Stimulated activated CD8-positive, alpha-beta memory T cell treated with anti-CD3 and anti-CD28 coated beads, Interleukin-4, amount 100 ng/mL, for 4 hours (primary cell): ENCODE results near the gene NFS1.
"Not testable (repeated sequence)": the region's sequence is repeated elsewhere in the genome, so short reads cannot be mapped to it uniquely, and the experiment has no call there.

Experiments
- DNase-seq, 2 donors: peaks; one replicate each; pipeline ENCODE4 v3.0.0-alpha.2; 2020; ENCODE audit warnings: low read depth in 2 of 2, low spot score in 1 of 2

The NFS1 gene

DNA sequence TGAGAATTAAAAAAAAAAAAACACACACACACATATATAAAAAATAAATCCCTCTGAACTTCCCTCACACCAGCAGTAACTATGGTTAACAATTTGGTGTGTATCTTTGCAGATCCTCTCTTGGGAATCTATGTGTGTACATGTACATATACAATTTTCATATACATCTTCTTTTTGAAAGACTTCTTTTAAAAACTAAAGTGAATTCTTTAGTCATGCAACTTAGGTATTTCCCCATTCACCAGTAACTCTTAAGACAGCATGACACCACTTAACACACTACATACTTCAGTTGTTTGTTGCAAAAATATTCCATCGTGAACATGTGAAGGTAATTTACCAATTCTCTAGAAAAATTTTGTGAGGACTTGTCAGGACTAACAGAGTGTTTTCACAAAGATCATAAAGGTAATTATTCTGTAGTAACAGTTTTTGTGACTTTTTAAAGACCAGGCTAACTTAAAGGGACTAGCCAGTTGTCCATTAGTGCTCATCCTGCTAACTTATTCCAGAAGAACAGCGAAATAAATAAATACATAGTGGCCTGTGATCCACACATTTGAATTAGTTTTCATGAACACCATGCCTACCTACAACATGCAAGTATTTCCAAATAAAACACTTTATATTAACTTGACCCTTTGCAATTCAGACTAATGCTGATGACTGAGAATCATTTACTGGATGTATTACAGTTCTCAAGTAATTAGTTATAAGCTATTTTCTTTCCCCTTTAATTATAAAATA is 30.9 kb upstream of the NFS1 start:
- no peak for DNase-seq

- no peak for DNase-seq
Measured at GRCh38 chr20:35729283-35729807, 30.2 kb upstream of the NFS1 start.

DNA sequence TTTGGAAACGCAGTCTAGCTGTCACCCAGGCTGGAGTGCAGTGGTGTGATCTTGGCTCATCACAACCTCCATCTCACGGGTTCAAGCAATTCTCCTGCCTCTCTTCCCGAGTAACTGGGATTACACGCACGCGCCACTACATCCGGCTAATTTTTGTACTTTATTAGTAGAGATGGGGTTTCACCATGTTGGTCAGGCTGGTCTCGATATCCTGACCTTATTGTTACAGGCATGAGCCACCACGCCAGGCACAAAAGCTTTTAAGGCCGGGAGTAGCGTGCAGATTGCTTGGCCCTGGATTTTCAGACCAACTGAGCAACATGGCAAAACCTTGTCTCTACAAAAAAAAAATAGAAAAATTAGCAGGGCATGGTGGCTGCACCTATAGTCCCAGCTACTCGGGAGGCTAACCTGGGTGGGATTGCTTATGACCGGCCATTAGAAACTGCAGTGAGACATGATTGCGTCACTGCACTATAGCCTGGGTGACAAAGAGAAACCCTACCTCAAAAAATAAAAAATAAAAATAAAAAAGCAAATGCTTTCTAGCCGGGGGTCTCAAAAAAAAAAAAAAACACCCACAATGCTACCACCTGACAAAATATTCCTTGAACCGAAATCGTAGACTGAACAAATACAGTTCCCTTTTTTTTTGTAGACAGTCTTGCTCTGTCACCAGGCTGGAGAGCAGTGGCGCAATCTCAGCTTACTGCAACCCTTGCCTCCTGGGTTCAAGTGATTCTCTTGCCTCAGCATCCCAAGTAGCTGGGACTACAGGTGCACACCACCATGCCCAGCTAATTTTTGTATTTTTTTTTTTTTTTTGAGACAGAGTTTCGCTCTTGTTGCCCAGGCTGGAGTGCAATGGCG is 27.9 kb upstream of the NFS1 start:
- DNase-seq: no peak

- no peak for DNase-seq
Measured at GRCh38 chr20:35724321-35725230, 25.4 kb upstream of the NFS1 start.

GRCh38 chr20:35723652-35724320 is 24.6 kb upstream of the NFS1 start:
- not testable (repeated sequence) for DNase-seq

DNA sequence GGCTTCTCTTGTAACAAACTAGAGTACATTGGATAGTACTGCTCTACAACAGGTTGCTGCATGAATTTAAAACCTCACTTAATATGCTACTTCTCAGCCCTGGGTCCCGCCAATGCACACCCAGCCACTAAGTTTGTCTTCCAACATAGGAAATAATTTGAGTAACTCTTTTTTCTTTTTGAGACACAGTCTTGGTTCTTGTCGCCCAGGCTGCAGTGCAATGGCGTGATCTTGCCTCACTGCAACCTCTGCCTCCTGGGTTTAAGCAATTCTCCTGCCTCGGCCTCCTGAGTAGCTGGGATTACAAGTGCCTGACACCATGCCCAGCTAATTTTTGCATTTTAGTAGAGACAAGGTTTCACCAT is 24.1 kb upstream of the NFS1 start:
- not testable (repeated sequence) for DNase-seq

DNA sequence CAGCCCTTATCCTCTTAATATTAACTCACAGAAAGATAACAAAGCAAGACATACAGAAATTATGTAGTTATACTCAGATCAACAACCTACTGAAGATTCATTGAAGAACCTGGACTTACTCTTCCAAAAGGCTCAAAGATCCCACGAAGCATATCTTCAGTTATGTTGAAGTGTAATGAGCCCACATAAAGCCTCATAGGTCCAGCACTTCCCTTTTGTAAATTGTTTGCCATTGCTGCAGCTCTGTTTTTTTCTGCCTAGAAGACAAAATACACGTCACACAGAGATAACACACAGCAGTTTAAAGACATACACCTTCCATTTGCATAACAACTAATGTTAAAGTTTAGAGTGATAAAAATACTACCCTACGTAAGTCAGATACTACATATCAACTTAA is 22.5 kb upstream of the NFS1 start:
- DNase-seq: no peak

DNA sequence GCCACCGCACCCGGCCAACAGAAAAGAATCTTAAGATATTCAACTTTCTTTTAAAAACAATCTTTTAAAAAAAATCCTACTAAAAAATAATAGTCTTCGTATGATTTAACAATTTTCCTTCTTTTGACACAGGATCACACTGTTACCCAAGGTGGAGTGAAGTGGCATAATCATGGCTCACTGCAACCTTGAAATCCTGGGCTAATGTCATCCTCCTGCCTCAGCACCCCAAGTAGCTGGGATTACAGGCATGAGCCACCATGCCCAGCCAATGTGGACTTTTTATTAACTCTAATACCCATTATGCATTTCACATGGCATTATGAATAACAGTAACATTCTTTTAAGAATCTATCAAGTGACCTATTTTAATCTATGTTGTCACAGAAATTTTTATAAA is 22.1 kb upstream of the NFS1 start:
- DNase-seq: no peak

- no peak for DNase-seq
Measured at GRCh38 chr20:35720165-35721123, 21.3 kb upstream of the NFS1 start.

DNA sequence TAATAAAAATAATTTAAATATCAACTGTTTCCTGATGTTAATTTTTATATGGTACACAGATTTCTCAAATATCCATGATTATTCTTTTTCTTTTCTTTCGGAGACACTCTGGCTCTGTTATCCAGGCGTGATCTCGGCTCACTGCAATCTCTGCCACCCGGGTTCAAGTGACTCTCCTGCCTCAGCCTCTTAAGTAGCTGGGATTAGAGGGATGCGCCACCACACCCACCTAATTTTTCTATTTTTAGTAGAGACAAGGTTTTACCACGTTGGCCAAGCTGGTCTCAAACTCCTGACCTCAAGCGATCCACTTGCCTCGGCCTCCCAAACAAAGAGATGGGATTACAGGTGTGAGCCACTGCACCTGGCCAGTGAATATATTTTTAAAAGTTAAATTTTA is 20.6 kb upstream of the NFS1 start:
- DNase-seq: no peak

- DNase-seq: no peak
Measured at GRCh38 chr20:35718972-35719635, 20.0 kb upstream of the NFS1 start.

DNA sequence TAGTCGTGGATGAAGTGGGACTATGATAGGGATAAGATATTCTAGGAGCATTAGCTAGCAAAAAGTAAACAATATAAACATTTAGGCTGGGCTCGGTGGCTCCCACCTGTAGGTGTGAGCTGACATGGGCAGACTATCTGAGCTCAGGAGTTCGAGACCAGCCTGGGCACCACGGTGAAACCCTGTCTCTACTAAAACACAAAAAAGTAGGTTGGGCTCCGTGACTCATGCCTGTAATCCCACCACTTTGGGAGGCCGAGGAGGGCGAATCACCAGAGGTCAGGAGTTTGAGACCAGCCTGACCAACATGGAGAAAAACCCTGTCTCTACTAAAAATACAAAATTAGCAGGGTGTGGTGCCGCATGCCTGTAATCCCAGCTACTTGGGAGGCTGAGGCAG is 19.2 kb upstream of the NFS1 start:
- DNase-seq: not testable (repeated sequence)

DNA sequence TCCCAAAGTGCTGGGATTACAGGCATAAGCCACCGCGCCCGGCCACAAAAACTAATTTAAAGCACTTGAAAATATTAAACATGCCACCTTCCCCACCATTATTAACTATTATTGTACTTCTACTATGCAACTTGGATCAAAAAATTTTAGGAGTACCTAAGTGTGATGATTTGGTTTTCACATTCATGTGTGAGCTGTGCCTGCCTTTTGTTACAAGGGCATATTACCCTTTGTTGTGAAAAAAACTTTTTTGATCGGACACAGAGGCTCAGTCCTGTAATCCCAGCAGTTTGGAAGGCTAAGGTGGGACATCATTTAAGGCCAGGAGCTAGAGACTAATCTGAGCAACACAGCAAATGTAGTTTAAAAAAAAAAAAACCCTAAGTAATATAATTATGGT is 17.2 kb upstream of the NFS1 start:
- no peak for DNase-seq

GRCh38 chr20:35715652-35716051 is 16.5 kb upstream of the NFS1 start:
- DNase-seq: no peak

- DNase-seq: no peak
Measured at GRCh38 chr20:35714127-35714526, 15.0 kb upstream of the NFS1 start.

DNA sequence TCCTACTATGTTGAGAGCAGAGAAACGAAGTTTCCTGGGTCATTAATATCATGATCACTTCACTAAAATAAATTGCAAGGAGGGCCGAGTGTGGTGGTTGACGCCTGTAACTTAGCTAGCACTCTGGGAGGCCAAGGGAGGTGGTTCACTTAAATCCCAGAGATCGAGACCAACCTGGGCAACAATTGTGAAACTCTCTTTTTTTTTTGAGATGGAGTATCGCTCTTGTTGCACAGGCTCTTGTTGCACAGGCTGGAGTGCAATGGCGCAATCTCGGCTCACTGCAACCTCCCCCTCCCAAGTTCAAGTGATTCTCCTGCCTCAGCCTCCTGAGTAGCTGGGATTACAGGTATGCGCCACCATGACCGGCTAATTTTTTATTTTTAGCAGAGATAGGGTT is 14.0 kb upstream of the NFS1 start:
- DNase-seq: not testable (repeated sequence)

DNA sequence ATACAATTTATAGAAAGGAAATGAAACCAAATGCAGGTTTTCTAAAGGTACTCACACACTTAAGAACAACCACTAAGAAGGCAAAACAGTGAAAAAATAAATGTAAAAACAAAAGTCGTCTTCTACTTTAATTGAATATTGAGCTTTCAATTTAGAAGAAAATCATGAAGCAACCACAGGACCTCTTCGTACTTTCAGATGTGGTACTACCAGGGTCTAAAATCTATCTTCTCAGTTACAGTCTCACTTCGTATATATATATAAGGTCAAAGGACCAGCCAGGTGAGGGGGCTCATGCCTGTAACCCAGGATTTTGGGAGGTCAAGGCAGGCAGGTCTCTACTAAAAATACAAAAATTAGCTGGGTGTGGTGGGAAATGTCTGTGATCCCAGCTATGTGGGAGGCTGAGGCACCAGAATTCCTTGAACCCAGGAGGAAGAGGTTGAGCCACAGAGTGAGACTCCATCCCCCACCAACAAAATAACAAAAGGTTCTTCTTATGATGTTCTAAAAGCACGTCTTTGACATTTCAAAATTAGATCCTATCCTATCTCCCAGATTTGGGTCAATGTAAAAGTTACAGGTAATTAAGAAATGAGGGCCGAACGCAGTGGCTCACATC is 12.5 kb upstream of the NFS1 start:
- DNase-seq: no peak

- no peak for DNase-seq
Measured at GRCh38 chr20:35710884-35711587, 11.9 kb upstream of the NFS1 start.
